GM19452 (cell line): Measurements from ENCODE around the gene CLDND1.
"Not testable (repeated sequence)": the region's sequence is repeated elsewhere in the genome, so short reads cannot be mapped to it uniquely, and the experiment has no call there.

Experiments
- ATAC-seq: cut with Tn5 transposase; IDR thresholded peaks from one replicate; pipeline ENCODE4 v1.9.1; 2021; ENCODE audit not compliant: unreplicated experiment

CLDND1 gene

GRCh38 chr3:98522544-98523281 lies at the start of gene CLDND1:
CLDND1 (minus strand) TSS chr3:98522902; CDS start chr3:98521424, 1,478 bp downstream.
- ATAC-seq = peak; percentile 83

GRCh38 chr3:98568402-98568801 lies 45.7 kb upstream of the CLDND1 start:
- ATAC-seq = no peak

GRCh38 chr3:98567666-98568270 lies 45.1 kb upstream of the CLDND1 start:
- peak; percentile 32 for ATAC-seq

DNA sequence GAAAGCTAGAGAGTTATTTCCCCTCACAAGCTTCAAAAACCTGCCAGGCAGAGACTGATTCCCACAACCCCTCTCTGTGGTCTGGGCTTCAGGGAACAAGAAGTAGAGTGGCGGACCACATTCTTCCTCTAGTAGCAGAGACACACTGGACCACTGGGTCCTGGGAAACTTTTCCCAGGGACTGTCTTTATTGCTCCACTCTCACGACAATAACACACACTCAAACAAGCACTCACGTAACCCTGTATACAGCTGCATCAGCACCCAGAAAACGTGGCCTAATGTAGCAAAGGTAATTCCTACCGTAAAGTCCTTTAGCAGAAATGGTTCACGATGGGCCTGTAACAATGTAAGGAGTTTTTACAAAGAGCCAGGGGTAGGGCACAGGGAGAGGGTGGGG lies 43.1 kb upstream of the CLDND1 start:
- ATAC-seq = no peak

DNA sequence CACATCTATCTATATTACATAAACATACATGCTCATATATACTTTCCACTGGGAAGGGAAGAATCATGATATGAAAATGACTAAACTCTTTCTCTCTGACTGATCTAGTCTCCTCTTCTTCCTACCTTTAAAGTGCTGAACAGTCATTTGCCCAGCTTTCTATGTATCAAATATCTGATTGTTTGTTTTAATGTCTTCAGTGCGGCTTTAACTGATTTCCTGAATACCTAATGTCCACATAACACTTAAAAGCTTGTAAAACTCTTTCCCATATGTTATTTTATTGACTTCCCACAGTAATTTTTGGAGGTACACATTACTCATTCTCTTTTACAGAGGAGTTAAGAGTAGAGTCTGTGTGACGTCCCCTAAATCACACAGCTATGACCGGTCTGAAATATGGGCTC lies 42.5 kb upstream of the CLDND1 start:
- ATAC-seq = no peak

DNA sequence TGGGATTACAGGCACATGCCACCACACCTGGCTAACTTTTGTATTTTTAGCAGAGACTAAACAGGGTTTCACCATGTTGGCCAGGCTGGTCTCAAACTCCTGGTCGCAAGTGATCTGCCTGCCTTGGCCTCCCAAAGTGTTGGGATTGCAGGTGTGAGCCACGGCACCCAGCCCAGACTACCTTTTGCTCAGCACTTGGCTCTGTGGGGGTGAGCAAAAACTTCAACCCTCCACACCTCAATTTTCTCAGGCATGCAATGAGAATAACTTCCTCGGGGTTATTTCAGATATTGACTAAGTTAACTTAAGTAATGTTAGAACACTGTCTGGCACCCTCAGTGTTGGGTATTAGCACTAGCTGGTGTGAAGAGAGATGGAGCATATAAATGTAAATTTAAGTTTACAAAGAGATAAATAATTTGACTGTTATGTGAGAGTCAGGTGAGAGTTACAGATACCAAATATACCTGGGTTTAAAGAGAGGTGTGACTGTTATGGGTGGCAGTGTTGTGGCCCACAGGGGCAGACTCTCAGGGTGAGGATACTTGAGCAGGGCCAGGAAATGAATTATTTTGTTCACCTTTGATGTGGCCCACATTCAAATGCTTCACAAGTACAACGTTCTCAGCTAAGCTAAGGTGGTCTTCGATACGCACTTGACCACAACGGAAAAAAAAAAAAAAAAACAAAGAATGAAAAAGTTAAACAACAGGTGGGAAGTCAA lies 41.7 kb upstream of the CLDND1 start:
- ATAC-seq = no peak

DNA sequence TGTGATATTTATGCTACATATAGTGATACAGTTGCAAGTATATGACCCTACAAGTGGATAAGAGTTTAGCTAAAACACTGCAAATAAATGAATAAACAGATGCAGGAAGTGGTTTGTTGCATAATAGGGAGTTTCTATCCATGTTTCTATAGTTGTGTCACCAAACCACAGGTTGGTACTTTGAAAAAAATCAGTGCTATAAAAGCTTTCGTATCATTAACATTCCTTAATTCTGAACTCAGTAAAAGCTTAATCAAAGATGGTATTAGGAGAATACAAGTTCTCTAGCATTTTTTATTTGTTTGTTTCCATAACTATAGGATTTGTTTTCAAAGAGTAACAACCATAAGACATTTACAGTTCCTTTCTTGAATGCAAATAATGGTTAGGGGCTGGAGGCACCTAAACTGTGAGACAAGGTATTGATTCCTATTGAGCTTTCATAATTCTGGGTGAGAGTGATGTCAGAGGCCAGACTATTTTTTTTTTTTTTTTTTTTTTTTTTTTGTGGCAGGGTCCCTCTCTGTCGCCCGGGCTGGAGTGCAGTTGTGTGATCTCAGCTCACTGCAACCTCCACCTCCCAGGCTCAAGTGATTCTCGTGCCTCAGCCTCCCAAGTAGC lies 41.1 kb upstream of the CLDND1 start:
- ATAC-seq = peak; percentile 60

- no peak for ATAC-seq
Observed at GRCh38 chr3:98561727-98562521, 39.2 kb upstream of the CLDND1 start.

- ATAC-seq = no peak
Observed at GRCh38 chr3:98560911-98561310, 38.2 kb upstream of the CLDND1 start.

- ATAC-seq = not testable (repeated sequence)
Observed at GRCh38 chr3:98559769-98560168, 37.1 kb upstream of the CLDND1 start.

DNA sequence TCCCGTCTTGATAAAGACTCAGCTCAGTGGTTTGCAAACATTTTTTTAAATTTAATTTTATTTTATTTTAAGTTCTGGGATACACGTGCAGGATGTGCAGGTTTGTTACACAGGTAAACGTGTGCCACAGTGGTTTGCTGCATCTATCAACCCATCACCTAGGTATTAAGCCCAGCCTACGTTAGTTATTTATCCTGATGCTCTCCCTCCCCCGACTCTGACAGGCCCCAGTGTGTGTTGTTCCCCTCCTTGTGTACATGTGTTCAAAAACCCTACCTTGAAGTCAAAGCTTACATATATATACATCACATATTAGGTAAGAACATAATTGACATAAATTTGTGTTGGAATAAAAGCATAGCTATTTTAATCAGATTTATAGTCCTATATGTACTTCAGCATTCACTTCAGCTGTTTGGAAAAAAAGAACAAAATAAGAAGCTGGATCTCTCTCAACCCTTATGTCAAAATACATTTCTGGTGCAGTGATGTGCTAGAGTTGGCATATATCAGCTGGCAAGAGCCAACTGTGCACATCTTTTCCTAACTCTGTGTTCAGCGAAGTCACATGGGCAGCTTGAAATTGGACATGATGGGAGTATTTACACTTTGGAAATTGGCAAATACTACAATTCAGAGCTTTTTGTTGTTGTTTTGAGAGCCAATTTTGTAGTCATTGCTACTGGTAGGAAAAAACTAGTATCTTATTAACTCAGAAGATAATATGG lies 35.6 kb upstream of the CLDND1 start:
- ATAC-seq = no peak

DNA sequence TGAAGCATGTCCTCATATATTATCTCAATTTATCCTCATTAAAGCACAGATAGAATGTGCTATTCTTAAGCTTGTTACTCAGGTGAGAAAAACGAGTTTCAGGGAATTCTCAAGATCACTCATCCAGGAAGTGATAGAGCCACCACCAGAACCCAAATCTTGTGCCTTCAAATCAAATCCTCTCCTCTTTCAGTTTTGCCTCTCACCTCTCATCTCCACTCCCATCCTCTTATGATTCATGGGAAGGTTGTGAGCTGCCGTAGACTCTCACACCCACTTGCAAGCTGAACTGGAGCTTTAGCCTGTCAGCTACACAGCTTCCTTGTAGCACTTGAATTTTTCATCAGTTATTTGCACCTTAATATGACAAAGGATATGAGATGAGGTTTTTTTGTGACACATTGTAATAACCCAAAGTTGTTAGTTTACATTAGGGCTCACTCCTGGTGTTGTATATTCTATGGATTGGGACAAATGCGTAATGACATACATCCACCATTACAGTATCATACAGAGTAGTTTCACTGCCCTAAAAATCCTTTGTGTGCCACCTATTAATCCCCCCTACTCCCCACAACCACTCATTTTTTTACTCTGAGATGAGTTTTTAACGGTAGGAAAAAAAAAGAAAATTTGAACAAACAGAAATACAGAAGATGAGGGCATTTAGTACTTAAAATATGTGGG lies 34.8 kb upstream of the CLDND1 start:
- ATAC-seq = peak; percentile 15

GRCh38 chr3:98556164-98557130 lies 33.7 kb upstream of the CLDND1 start:
- peak; percentile 72 for ATAC-seq

- ATAC-seq = no peak
Observed at GRCh38 chr3:98555025-98555379, 32.3 kb upstream of the CLDND1 start.

- no peak for ATAC-seq
Observed at GRCh38 chr3:98554580-98554979, 31.9 kb upstream of the CLDND1 start.

- no peak for ATAC-seq
Observed at GRCh38 chr3:98553753-98554152, 31.1 kb upstream of the CLDND1 start.

DNA sequence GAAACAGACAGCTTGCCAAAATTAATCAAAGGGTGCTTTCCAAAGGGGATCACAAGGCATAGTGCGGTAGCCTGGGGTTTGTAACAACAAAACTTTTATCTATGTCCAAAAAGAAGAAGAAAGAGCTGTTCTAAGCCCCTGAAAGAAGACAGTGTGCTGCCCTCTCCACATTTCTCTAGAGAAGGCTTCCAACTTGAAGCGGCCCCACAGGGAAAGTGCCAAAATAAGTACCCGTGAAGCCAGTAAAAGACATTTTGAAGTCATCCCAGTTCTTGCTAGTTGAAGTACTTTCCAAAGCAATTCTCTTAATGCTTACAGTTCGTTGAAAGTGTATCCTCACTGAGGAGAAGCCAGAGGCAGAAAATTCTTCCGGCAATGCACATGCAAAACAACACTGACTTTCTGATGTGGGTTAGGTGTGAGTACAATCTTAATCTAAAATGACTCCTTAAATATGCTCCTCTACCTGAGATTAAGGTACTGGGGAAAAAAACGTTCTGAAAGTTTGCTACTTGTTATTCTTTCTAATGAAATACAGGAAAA lies 30.4 kb upstream of the CLDND1 start:
- no peak for ATAC-seq
